ENCODE data around the gene ZFYVE28.

Gene ZFYVE28

GRCh38 chr4:2255501-2256155, 162.8 kb downstream of the ZFYVE28 start:
- peak; percentile 8 for TF ChIP-seq CTCF (IDR thresholded peaks at IDR 0.05; ENCODE audit: low read depth, low read length, missing control alignments)
- in situ Hi-C loops (cut with HindIII; ENCODE audit: low sequenced_read_pairs): loop anchor here (5.0 kb wide), 1 partner anchor 147 kb away; no protein-coding TSS in a partner anchor
- peak; percentile 33 for DNase-seq (ENCODE audit: low read depth)
- H3K4me3 ChIP-seq (ENCODE audit: low read depth, low read length): peak overlapping the region; percentile 14

- no peak for DNase-seq (ENCODE audit: low read depth)
- in situ Hi-C loops (cut with HindIII; ENCODE audit: low sequenced_read_pairs): loop anchor here (5.0 kb wide), 1 partner anchor 147 kb away; no protein-coding TSS in a partner anchor
- no peak overlapping the region for H3K4me3 ChIP-seq (ENCODE audit: low read depth, low read length)
- no peak for TF ChIP-seq CTCF (IDR thresholded peaks at IDR 0.05; ENCODE audit: low read depth, low read length, missing control alignments)
Measured at GRCh38 chr4:2254665-2255500, 163.6 kb downstream of the ZFYVE28 start.

GRCh38 chr4:2253160-2254084, 165.0 kb downstream of the ZFYVE28 start:
- TF ChIP-seq CTCF (IDR thresholded peaks at IDR 0.05; ENCODE audit: low read depth, low read length, missing control alignments): no peak
- no peak for DNase-seq (ENCODE audit: low read depth)
- H3K4me3 ChIP-seq (ENCODE audit: low read depth, low read length): no peak overlapping the region
- in situ Hi-C loops (cut with HindIII; ENCODE audit: low sequenced_read_pairs): no loop called here

- no peak for TF ChIP-seq CTCF (IDR thresholded peaks at IDR 0.05; ENCODE audit: low read depth, low read length, missing control alignments)
- no peak overlapping the region for H3K4me3 ChIP-seq (ENCODE audit: low read depth, low read length)
- in situ Hi-C loops (cut with HindIII; ENCODE audit: low sequenced_read_pairs): no loop called here
- DNase-seq (ENCODE audit: low read depth): no peak
Measured at GRCh38 chr4:2252530-2253091, 165.8 kb downstream of the ZFYVE28 start.

- no peak overlapping the region for H3K4me3 ChIP-seq (ENCODE audit: low read depth, low read length)
- no peak for TF ChIP-seq CTCF (IDR thresholded peaks at IDR 0.05; ENCODE audit: low read depth, low read length, missing control alignments)
- no peak for DNase-seq (ENCODE audit: low read depth)
- in situ Hi-C loops (cut with HindIII; ENCODE audit: low sequenced_read_pairs): no loop called here
Measured at GRCh38 chr4:2251795-2252529, 166.5 kb downstream of the ZFYVE28 start.
